K562 (cell line): ENCODE measurements around the gene BRAP. TPM values are rescaled to one million over a fixed set of nuclear protein-coding genes. Genes with fewer than 3 reads are reported as not detected.

Experiments used
- CLOCK ChIP-seq: fragments of 250-450 bp; sonication (Bioruptor Pico); IDR thresholded peaks from 2 replicates; pipeline ENCODE4 v1.4.0; 2020; ENCODE audit warnings: mild to moderate bottlenecking, moderate library complexity, borderline replicate concordance
- FOXA1 ChIP-seq: fragments of 450-650 bp; IDR thresholded peaks from 2 replicates; pipeline ENCODE4 v1.6.1; 2016; ENCODE audit warnings: mild to moderate bottlenecking, borderline replicate concordance
- HDAC3 ChIP-seq: fragments of 450-650 bp; IDR thresholded peaks from 2 replicates; pipeline ENCODE4 v1.6.1; 2018; ENCODE audit warnings: borderline replicate concordance, mild to moderate bottlenecking, moderate library complexity; ENCODE audit not compliant: partially characterized antibody
- IRF9 ChIP-seq: fragments of 450-650 bp; IDR thresholded peaks from 2 replicates; pipeline ENCODE4 v1.6.1; 2016; ENCODE audit warnings: missing biosample characterization, missing genetic modification characterization
- MCM7 ChIP-seq, 2 experiments: fragments of 450-650 bp; IDR thresholded peaks; 2 replicates each; pipeline ENCODE4 v1.6.1; 2016 to 2018
- MLX ChIP-seq, 2 experiments: fragments of 450-650 bp in 1 of 2; sonication (generic) in 1 of 2; formaldehyde crosslinking; conservative IDR thresholded peaks; 2 replicates each; pipeline versions ENCODE4 v1.4.0 to v1.8.1; 2020 to 2022; ENCODE audit warnings: mild to moderate bottlenecking in 1 of 2, missing genetic modification reagents in 1 of 2
- MYBL2 ChIP-seq, 2 experiments: fragments of 450-650 bp in 1 of 2; sonication (generic) in 1 of 2; formaldehyde crosslinking in 1 of 2; IDR thresholded peaks; 2 replicates each; pipeline versions ENCODE4 v1.6.1 to v1.8.1; 2017 to 2022; ENCODE audit warnings: borderline replicate concordance in 1 of 2, inconsistent platforms in 1 of 2, low read depth in 1 of 2, mild to moderate bottlenecking in 1 of 2, missing genetic modification reagents in 1 of 2, moderate library complexity in 1 of 2
- NFATC3 ChIP-seq: fragments of 450-650 bp; IDR thresholded peaks from 2 replicates; pipeline ENCODE4 v1.6.1; 2017; ENCODE audit warnings: mild to moderate bottlenecking
- PRDM10 ChIP-seq: fragments of 450-650 bp; IDR thresholded peaks from 2 replicates; pipeline ENCODE4 v1.6.1; 2018; ENCODE audit not compliant: partially characterized antibody
- RNF2 ChIP-seq: sonication (generic); IDR thresholded peaks from 2 replicates; pipeline ENCODE4 v1.6.1; 2016
- SETDB1 ChIP-seq: IDR thresholded peaks from one replicate; pipeline ENCODE4 v1.6.1; 2012; ENCODE audit warnings: low read length, control low read depth, inconsistent platforms
- SMAD1 ChIP-seq: fragments of 150-350 bp; IDR thresholded peaks from 2 replicates; pipeline ENCODE4 v1.6.1; 2014; ENCODE audit warnings: low read length, low read depth; ENCODE audit not compliant: partially characterized antibody
- SREBF1 ChIP-seq: fragments of 150-350 bp; IDR thresholded peaks from 2 replicates; pipeline ENCODE4 v1.6.1; 2014; ENCODE audit warnings: antibody characterized with exemption, low read depth, low read length, borderline replicate concordance
- ZFP30 ChIP-seq: fragments of 250-450 bp; sonication (Bioruptor Pico); IDR thresholded peaks from 2 replicates; pipeline ENCODE4 v1.8.0; 2022; ENCODE audit warnings: moderate library complexity, mild to moderate bottlenecking, inconsistent platforms, borderline replicate concordance
- polyA plus RNA-seq, 8 experiments: library from polyadenylated mRNA; depleted of rRNA in 4 of 8; stranded (reverse) in 5 of 8; unstranded in 3 of 8; fragments of >200 nt; fragmentation: Nextera tagmentation in 2 of 8; fragmentation: Illumina TruSeq in 1 of 8; extraction: Ambion mirVana in 2 of 8; extraction: Trizol in 1 of 8; gene quantifications; 2 replicates each; pipeline versions ENCODE4 v1.2.1 to v1.2.3, GENCODE V29; 2011 to 2014; ENCODE audit warnings: inconsistent platforms in 1 of 8, missing spikeins in 1 of 8
- total RNA-seq, 7 experiments: library from RNA; depleted of rRNA in 6 of 7; stranded (reverse); fragments of >200 nt in 6 of 7; fragmentation: Illumina TruSeq in 2 of 7; extraction: Trizol in 2 of 7; gene quantifications; 2 replicates each; pipeline versions ENCODE4 v1.2.1 to v1.2.3, GENCODE V29; 2011 to 2021; ENCODE audit warnings: low replicate concordance in 1 of 7
- TF ChIP-seq, protein P1 (sequence below): fragments of 450-650 bp; IDR thresholded peaks from 2 replicates; pipeline ENCODE4 v1.7.1; 2018; ENCODE audit warnings: mild to moderate bottlenecking, low read depth; ENCODE audit not compliant: partially characterized antibody

The BRAP gene
- total and polyA plus RNA-seq, 9 of the 15 experiments (the other 6 are each of a cell fraction or from before 2014, with no cell fraction given): 2.2 to 32.6 (median 27.5) TPM

DNA sequence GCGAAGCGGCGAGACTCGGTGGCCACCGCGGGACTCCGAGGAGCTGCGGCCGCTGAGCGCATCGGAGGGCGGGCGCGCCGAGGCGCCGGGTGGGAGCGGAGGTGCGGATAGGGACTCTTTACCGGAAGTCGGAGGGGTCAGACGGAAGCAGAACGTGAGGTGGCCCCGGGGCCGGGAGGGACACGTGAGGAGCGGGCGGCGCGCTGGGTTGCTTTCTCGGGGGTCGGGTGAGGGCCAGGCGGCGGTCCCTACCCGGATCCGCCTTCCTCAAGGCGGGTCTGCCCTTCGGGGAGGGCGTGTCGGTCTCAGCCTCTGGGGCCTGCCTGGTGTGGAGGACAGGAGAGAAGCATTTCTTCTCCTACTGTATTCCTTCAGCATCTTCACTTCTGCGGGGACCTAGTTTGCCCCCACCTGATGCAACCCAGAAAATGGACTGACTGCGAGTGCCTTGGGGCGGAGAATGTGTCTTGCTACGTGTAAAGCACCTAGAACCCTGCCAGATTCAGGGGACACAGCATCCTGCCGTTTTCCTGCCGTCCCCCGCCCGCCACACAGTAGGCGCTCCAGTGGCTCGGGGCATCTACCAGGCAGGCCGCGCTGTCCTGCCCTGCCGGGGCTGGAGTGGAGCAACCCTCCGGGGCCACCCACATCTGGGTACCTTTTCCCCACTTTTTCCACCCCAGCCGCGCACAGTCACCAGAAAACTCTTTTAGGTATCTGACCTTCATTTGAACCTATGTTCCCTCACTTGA is 86.1 kb downstream of the BRAP start (continued):
- TF ChIP-seq PRDM10: peak; percentile 57
- no peak for TF ChIP-seq MCM7 (IDR thresholded peaks at IDR 0.05)
- TF ChIP-seq, protein P1, sequence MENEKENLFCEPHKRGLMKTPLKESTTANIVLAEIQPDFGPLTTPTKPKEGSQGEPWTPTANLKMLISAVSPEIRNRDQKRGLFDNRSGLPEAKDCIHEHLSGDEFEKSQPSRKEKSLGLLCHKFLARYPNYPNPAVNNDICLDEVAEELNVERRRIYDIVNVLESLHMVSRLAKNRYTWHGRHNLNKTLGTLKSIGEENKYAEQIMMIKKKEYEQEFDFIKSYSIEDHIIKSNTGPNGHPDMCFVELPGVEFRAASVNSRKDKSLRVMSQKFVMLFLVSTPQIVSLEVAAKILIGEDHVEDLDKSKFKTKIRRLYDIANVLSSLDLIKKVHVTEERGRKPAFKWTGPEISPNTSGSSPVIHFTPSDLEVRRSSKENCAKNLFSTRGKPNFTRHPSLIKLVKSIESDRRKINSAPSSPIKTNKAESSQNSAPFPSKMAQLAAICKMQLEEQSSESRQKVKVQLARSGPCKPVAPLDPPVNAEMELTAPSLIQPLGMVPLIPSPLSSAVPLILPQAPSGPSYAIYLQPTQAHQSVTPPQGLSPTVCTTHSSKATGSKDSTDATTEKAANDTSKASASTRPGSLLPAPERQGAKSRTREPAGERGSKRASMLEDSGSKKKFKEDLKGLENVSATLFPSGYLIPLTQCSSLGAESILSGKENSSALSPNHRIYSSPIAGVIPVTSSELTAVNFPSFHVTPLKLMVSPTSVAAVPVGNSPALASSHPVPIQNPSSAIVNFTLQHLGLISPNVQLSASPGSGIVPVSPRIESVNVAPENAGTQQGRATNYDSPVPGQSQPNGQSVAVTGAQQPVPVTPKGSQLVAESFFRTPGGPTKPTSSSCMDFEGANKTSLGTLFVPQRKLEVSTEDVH: peak; percentile 59
- TF ChIP-seq HDAC3: no peak
- no peak for TF ChIP-seq IRF9 (tag)
- TF ChIP-seq NFATC3: no peak
- no peak for TF ChIP-seq ZFP30
- TF ChIP-seq FOXA1: no peak
- TF ChIP-seq SREBF1: no peak
- no peak for TF ChIP-seq SETDB1
- TF ChIP-seq MYBL2 (IDR thresholded peaks at IDR 0.05; ENCODE audit: low read depth): no peak
- no peak for TF ChIP-seq MYBL2 (CRISPR knock-in tag; IDR thresholded peaks at IDR 0.05; ENCODE audit: borderline replicate concordance)
- TF ChIP-seq SMAD1: peak; percentile 51
- TF ChIP-seq CLOCK (CRISPR knock-in tag): peak; percentile 75; the same call in 1 of the 2 replicates
- no peak for TF ChIP-seq MLX (CRISPR knock-in tag; conservative IDR thresholded peaks at IDR 0.05)
- no peak for TF ChIP-seq RNF2
